ENCODE data around the gene GIPC3. TPM values are rescaled to one million over a fixed set of nuclear protein-coding genes. Genes with fewer than 3 reads are reported as not detected.

Gene GIPC3
- total and polyA plus RNA-seq, 2 experiments from 2014 or later, result 0.48 to 0.59 TPM

- Mint-ChIP-seq H3K27me3 (ENCODE audit: insufficient read depth, low read depth, poor library complexity) (peaks cover 10% of the 10 kb centered on the region), H3K9me3 (no peaks in the 10 kb centered on the region)
- H3K4me2 ChIP-seq, result no peak overlapping the region; the same call in 1 of the 2 replicates
Measured at GRCh38 chr19:3605361-3605760, 20.1 kb downstream of the GIPC3 start.

More at GRCh38 chr19:3605361-3605760, 20.1 kb downstream of the GIPC3 start:
- H3K27ac ChIP-seq (ENCODE audit: low read depth), result no peak overlapping the region
- ATAC-seq (no peak), DNase-seq (ENCODE audit: low spot score) (no peak)
- H3K36me3 ChIP-seq (ENCODE audit: insufficient read depth), result no peaks in the 10 kb centered on the region
- no peaks in the 10 kb centered on the region for H4K20me1 ChIP-seq (replicated peaks; ENCODE audit: insufficient read depth)
- no peak overlapping the region for H3K4me3 ChIP-seq
- H3K4me1 Mint-ChIP-seq, result peaks cover 11% of the 10 kb centered on the region
- H2AFZ ChIP-seq, result no peak overlapping the region
- peaks cover 4% of the 10 kb centered on the region; the same call in 1 of the 2 replicates for H3F3A ChIP-seq (replicated peaks; ENCODE audit: low read depth)
- peaks cover 11% of the 10 kb centered on the region for H3K27me3 ChIP-seq (ENCODE audit: insufficient read depth)
- H3K27ac Mint-ChIP-seq, result no peak overlapping the region
- no peaks in the 10 kb centered on the region for H3K9me2 ChIP-seq (ENCODE audit: insufficient read depth)
- peaks cover 5% of the 10 kb centered on the region; the same call in 2 of the 3 replicates for H3K36me3 Mint-ChIP-seq (ENCODE audit: low read depth)
- H3K79me2 ChIP-seq (replicated peaks; ENCODE audit: insufficient read depth), result no peaks in the 10 kb centered on the region
- peaks cover 10% of the 10 kb centered on the region for H3K4me1 ChIP-seq (ENCODE audit: insufficient read depth)
- TF ChIP-seq CREB1 (CRISPR knock-in tag; IDR thresholded peaks at IDR 0.05; ENCODE audit: low read depth) (no peak), POLR2AphosphoS5 (IDR thresholded peaks at IDR 0.05; ENCODE audit: low read depth) (no peak), JUNB (IDR thresholded peaks at IDR 0.05; ENCODE audit: unreplicated experiment) (no peak), ZNF462 (CRISPR knock-in tag; IDR thresholded peaks at IDR 0.05) (no peak), NANOG (IDR thresholded peaks at IDR 0.05; ENCODE audit: borderline replicate concordance) (no peak), ZNF114 (CRISPR knock-in tag; IDR thresholded peaks at IDR 0.05) (no peak), CTCF (conservative IDR thresholded peaks at IDR 0.05; ENCODE audit: low read depth in 2 of 2) (no peak), EZH2 (IDR thresholded peaks at IDR 0.05; ENCODE audit: low read depth, unreplicated experiment) (no peak), REST (IDR thresholded peaks at IDR 0.05; ENCODE audit: unreplicated experiment) (no peak), ETS1 (IDR thresholded peaks at IDR 0.05) (no peak), EZH2phosphoT487 (IDR thresholded peaks at IDR 0.05; ENCODE audit: unreplicated experiment) (no peak), ZNF331 (CRISPR knock-in tag; IDR thresholded peaks at IDR 0.05; ENCODE audit: low read depth) (no peak), STAT1 (IDR thresholded peaks at IDR 0.05; ENCODE audit: unreplicated experiment) (no peak)
- H3K4me3 Mint-ChIP-seq, result no peak overlapping the region
